ENCODE results near the gene KCNH3.
A peak's percentile ranks its signal among the peaks of the same experiment; 100 is the strongest.
"Not testable (repeated sequence)": the region's sequence is repeated elsewhere in the genome, so short reads cannot be mapped to it uniquely, and the experiment has no call there.

KCNH3 gene

DNA sequence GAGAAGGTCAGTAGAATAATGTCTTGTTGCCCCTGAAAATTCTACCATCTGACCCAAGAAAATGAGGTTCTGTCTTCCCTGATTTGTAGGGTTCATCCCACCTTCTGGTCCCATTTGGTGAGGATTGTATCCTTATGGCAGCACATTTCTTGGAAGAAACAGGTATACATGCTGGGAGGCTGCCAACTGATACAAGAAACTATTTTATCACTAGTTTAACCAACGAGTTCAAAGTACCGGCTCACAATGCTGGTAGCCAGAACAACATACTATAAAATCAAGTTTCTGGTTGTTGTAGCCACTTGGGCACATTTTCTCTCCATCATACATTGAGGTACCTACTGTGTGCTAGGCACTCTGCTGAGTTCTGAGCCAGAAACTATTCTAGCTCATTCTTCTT lies 7.1 kb upstream of the KCNH3 start:
- no peak for DNase-seq

DNA sequence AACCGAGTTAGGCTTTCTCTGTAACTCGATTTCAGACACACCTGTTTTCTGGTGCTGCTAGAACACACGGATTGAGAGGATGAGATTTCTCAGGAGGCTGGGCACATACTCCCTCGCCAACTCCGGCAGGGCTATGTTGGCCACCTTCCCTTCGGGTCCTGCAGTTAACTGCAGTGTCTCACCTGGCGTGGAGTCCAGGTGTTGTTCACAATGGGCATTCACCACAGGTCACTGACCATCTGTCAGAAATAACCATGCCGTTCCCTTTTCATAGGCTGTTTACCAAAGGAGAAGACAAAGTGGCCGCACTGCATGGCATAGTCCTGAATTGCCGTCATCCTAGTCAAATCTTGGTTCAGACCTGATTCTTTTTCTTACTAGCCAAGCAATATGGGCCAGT lies 5.5 kb upstream of the KCNH3 start:
- DNase-seq = no peak

DNA sequence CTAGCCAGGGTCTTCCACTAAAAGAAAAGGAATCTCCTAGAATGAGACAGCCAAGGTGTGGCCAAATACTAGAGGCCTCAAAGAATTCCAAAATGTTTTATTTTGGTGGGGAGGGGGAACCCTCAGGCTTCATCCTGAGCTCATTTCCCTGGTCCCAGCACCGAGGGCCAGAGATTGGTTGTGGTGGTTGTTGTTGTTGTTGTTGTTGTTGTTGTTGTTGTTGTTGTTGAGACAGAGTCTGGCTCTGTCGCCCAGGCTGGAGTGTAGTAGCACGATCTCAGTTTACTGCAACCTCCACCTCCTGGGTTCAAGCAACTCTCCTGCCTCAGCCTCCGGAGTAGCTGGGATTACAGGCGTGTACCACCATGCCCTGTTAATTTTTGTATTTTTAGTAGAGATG lies 4.7 kb upstream of the KCNH3 start:
- DNase-seq = not testable (repeated sequence)

DNA sequence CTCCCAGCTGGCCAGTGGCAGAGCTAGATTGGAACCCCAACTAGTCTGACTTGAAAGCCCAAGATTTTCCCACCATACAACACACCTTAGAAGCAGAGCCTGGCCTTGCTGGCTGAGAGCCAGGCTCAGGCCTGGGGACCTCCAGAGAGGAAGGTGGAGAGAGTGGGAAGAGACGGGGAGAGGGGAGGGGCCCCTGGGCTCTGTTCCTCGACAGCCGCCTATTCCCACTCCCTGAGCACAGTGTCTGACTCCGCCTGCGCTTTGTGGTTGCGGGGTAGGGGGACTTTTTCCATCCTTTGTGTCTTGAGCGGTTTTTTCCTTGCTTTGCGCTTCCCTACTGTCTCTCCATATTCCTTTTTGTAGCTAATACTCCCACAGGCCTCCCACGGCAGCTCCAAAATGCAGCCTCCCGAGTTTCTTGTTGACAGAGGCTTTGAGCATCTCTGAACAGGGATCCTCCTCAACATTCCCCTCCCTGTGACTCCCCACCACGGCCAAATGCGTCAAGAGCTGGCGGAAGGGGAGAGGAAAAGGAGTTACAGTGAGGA lies 4.0 kb upstream of the KCNH3 start:
- no peak for DNase-seq

DNA sequence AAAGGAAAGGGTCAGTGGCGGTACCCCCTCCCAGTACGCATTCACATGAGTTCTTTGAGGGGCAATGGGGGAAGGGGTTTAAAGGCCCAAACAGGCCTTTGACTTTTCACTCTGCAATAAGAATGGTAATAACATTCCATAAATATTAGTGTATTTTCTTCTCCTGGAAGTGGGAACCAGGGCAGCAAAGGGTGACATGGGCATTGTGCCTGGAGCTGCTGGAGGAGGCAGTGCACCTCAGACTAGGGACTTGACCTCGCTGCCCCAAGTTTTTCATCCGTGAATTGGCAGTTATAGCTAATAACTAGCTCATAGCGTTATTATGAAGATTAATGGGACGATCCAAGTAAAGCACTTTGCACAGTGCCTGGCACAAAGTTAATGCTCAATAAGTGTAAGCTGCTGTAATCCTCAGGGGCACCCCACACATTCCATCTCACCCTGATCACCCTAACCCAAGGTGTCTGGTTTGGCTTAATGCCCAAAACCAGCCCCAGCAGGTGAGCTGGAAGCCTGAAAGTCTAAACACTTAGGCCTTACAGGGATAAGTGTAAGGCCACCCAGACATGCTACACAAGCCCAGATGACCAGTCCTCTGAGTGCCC lies 2.8 kb upstream of the KCNH3 start:
- DNase-seq = no peak

DNA sequence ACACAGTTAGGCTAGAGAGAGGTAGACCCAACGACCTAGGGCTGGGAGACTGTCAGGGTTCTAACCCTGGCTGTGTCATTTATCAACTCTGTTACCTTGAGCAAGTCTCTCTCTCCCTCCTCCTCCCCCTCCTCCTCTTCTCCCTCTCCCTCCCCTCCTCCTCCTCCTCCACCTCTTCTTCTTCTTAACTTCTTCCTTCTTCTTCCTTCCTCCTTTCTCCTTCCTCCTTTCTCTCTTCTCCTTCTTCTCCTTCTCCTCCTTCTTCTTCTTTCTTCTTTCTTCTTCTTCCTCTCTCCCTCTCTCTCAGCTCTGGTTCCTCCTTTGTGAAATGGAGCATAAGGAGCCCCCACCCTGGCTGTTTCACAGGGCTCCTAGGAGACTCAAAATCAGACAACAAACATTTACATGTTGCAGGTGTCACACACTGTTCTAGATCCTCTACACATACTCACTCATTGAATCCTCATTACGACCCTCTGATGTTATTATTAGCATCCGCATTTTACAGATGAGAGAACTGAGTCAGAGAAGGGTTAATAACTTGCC lies 2.2 kb upstream of the KCNH3 start:
- DNase-seq = no peak

DNA sequence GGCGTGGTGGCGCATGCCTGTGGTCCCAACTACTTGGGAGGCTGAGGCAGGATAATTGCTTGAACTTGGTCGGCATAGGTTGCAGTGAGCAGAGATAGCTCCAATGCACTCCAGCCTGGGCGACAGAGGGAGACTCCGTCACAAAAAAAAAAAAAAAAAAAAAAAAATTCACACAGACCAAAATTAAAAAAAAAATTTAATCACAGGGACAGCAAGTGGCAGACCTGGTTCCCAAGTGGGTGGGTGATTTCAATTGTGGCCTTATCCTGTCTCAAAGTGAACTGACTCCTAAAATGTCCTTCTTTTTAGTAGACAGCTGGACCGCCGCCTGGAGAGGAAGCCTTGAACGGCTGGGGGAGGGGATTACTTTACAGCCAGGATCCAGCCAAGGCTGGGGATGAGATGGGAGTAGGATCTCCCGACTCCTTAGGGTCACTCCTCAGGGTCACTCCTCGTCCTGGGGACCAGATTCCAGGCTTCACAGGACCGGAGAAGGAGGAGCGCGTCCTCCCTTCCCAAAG lies 1.5 kb upstream of the KCNH3 start:
- no peak for DNase-seq

DNA sequence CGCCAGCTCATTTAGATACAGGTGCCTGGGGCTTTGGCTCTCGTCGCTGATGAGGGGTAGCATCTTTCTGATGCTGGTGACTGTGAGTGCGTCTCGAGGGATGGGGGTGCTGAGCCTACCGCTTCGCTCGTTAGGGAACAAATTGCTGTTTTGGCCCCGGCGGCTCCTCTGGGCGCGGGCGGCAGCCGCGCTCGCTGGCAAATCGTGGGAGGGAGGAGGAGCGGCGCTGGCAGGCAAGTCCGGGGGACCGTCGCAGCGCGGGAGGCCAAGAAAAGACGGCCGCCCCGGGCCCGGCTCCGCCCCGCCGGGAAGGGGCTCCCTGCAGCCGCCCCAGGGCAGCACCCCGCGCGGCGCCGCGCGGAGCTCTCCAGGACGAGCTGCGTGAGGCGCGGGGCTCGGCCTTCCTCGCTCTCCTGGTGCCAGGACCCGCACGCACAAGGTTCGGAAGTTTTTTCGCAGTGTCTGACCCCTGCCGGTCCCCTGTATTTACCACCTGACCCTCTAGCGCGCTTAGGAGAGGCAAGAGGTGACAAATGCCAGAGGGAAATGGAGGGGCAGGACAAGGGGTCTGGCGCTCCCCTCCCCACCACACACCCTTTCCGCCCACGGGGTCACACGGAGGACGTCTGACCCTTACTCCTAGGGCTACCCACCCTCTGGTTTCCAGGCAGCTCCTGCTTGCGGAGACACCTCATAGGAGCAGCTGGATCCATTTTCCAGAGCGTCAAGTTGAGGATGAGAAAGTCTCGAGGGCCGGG lies 899 bp upstream of the KCNH3 start:
- peak; percentile 72 for DNase-seq

DNA sequence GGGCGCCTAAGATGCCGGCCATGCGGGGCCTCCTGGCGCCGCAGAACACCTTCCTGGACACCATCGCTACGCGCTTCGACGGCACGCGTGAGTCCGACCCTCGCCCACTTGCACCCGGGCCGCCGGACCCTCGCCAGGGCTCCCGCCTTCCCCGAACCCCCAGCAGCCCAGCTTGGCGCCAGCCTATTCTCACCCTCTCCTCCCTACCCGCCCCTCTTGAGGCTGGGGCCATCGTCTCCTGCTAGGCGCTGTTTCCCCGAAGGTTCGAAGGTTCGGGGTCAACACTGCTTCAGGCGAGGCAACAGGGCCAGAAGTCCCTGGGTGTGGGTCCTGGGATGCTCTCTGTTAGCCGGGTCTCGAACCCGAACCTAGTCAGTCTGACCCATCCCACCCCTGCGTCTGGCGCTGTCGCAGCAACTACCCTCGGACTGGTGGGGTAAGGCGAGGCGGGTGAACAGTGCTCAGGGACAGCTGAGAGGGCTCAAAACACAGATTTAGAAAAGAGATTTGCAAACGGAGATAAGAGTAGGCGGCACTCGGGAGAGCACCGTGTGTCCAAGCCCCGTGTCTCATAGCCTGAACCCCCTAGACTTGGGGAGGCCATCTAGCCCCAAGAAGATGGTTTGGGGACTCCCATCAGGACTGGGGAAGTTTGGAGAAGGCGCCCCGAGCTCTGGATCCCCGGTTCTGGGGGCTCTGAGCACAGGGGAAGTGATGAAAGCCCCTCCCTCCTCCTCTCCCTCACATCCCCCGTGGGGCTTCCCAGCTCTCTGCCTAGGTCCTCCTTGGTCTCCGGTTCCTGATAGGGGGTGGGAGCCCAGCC lies 787 bp downstream of the KCNH3 start:
- peak; percentile 64 for DNase-seq

DNA sequence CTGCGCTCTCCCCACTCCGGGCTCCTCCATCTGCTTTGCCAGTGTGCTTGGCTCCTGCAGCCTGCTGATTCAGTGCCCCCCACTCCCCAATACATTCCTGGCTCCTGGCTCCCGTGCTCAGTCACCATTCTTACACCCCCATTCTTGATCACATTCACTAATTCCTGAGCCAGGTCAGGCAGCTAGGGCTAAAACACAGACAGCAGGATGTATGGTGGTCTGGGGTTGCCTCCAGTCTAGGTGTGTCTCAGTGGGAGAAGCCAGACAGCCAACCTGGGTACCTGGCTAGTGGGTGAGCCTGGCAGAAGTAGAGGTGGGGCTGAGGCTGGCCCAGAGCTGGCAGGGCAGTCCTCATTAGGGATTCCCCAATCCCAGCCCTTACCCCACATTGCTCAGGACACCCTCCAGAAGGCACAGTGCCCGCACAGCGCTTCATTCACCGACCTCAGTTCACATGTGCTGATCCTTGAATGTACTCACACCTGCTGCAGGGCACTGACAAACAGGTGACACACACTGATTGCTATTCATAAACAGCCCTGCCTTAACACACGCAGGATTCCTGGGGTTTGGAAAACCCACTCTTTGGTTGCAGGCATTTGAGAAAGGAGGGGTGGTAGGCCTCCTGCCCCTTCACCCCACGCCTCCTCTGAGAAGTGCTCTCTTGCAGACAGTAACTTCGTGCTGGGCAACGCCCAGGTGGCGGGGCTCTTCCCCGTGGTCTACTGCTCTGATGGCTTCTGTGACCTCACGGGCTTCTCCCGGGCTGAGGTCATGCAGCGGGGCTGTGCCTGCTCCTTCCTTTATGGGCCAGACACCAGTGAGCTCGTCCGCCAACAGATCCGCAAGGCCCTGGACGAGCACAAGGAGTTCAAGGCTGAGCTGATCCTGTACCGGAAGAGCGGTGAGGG lies 1.7 kb downstream of the KCNH3 start:
- no peak for DNase-seq

DNA sequence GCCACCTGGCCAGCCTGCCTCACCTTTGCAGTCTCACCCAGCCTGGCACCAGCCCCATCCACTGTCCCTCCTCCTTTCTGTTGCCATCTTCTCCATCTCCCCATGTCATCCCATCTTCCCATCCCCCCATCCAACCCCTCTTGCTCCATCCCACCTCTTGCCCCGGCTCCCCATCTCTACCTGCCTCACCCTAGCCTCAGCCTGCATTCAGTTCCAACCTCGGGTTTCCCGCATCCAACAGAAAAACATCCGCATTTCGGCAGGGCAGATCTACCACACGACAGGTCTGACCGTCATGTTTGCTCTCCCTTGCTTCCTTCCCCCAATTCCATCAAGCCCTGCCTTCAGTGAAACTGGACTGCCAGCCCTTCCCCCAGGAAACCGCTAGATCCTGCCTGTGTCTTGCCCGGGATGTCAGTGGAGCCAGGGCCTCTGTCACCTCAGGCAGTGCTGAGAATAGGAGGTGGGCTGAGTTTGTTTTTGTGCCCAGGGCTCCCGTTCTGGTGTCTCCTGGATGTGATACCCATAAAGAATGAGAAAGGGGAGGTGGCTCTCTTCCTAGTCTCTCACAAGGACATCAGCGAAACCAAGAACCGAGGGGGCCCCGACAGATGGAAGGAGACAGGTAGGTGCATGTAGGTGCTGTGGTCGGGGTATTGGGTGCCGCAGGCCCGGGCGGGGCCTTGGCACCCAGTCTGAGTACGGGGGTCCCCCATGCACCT lies 2.5 kb downstream of the KCNH3 start:
- no peak for DNase-seq

DNA sequence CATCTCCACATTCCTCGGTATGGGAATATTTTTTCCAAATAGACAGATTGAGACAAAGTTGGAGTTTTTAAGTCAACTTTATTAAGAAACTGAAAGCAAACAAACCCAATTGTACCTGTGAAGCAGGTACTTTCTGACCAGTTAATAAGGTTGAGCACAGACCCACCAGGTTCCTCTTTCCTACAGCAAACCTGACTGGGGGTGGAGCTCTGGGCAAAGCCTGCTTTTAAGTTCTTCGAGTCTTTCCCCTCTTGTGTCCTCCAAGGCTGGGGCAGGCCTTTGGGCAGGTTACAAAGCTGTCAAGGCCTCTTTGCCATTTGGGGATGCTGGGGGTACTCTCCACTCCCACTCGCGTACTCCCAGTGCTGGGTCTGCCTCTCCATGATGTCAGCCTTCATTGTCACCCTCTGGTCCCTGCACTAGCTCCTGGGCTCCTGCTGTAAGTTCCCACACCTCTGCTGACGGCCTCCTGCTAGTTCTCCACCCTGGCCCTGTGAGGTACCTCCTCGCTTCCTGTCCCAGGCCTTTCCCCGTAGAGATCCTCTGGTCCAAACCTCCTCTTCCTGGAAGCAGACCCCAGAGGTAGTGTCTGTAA lies 3.2 kb downstream of the KCNH3 start:
- no peak for DNase-seq

DNA sequence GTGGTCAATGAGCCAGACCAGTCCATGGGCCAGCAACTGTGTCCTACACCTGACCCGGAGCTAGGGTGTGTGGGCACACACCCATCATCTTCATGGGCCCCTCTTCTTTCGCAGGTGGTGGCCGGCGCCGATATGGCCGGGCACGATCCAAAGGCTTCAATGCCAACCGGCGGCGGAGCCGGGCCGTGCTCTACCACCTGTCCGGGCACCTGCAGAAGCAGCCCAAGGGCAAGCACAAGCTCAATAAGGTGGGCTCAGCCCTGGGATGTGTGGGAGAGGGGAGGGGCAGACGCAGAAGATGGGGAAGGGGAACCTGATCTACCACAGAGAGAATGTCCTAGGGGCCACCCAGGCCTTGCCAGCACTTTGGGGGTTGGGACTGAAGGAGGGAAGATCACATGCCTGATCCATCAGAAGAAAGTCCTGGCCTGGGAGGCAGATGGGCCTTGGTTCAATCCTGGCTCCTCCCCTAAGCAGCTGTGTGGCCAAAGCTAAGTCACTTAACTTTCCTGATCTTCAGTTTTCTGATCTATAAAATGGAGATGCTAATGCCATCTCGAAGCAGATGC lies 3.8 kb downstream of the KCNH3 start:
- no peak for DNase-seq

DNA sequence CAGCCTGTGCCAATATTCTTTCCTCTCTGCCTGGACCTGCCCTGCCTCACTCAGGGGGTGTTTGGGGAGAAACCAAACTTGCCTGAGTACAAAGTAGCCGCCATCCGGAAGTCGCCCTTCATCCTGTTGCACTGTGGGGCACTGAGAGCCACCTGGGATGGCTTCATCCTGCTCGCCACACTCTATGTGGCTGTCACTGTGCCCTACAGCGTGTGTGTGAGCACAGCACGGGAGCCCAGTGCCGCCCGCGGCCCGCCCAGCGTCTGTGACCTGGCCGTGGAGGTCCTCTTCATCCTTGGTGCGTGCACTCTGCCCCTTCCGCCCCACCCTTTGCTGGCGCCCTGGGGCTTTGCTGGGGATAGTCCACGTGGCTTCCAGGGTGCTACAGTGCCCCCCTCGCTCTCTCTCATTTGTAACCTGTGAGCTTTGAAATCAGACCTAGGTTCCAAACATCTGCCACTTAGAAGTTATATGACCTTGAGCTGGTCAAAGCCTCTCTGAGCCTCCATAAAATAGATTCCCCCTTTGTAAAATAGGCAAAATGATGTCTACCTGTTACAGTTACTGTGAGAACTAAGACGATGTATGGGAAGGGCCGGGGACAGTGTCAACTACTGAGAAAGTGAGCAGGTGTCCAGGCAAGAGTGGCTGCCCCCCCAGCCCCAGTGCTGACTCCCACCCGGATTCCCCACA lies 4.5 kb downstream of the KCNH3 start:
- no peak for DNase-seq

DNA sequence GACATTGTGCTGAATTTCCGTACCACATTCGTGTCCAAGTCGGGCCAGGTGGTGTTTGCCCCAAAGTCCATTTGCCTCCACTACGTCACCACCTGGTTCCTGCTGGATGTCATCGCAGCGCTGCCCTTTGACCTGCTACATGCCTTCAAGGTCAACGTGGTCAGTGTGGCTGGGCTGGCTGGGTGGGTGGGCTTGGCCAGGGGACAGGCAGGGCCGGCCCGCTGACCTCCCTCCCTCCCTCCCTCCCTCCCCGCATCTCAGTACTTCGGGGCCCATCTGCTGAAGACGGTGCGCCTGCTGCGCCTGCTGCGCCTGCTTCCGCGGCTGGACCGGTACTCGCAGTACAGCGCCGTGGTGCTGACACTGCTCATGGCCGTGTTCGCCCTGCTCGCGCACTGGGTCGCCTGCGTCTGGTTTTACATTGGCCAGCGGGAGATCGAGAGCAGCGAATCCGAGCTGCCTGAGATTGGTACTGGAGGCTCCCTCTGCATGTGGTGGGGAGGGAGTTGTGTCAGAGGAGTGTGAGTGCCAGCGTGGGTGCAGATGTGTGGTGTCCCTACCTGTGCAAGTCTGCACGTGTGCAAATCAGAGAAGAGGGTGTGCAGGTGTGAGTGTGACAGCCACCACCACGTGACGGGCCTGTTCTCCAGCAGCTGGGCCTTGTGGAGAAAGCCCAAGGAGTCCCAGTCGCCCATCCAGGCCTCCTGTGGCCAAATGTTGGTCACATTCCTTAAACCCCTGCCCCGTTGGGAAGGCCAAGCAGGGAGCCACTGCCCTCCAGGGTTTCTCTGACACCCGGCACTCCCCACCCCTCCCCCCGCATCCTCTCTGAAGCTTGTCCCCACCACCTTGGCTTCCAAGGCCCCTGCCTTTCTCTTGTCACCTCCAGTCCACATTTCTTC lies 5.3 kb downstream of the KCNH3 start:
- no peak for DNase-seq

DNA sequence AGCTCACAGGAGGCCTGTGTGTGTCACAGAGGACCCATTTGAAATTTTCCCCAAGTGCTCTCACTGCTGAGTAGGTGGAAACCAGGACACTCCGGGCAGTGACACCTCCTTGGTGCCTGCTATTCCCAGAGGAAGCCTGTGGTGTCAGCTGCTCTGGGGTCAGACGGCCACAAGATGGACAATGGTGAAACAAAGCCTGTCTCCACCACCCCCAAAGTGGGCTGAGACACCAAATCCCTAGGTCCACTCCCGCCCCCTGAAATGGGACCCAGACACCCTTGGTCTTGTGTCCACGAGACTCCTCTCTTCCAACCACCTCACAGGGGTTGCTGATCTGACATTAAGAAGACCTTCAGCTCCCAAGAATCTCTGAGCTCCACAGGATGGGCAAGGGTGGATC lies 7.0 kb downstream of the KCNH3 start:
- no peak for DNase-seq

DNA sequence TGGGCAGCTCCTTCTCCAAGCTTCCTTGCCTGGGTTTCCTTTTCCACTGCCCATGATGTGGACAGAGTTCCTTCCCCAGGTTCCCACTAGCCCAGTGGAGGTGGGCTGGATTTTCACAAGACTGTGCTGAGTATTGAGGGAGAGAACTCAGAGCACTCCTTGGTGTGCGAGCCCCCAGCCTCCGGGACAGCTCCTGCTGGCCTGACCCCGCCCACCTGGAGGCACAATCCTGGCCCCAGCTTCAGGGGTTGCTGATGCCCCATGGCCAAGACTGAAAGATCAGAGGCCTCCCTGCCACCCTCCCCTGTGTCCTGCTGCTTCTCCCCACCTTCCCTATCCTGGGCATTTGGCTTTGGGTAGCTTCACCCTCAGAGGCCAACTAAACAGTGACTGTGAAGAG lies 7.7 kb downstream of the KCNH3 start:
- no peak for DNase-seq

DNA sequence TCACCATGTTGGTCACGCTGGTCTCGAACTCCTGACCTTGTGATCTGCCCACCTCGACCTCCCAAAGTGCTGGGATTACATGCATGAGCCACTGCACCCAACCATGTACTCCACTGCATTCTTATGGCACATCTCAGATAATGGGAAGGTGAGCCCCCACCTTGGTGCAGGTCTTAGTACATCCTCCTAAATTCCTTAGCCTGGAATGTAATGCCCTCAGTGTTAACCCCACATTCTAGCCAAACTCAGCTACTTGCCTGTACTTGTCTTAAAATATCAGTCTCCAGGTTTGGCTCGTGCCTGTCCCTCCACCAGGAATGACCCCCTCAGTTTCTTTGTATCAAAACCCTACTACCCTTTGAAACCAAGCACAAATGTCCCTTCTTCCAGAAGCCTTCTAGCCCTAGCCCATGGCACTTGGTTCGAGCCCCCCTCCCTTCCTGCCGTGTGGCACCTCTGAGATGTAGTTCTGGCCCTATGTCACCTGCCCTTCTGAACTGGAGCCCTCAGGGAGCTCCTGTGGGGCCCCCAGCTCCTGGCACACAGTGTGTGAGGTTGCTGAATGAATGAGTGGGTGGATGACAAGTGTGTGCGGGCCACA lies 8.4 kb downstream of the KCNH3 start:
- no peak for DNase-seq

DNA sequence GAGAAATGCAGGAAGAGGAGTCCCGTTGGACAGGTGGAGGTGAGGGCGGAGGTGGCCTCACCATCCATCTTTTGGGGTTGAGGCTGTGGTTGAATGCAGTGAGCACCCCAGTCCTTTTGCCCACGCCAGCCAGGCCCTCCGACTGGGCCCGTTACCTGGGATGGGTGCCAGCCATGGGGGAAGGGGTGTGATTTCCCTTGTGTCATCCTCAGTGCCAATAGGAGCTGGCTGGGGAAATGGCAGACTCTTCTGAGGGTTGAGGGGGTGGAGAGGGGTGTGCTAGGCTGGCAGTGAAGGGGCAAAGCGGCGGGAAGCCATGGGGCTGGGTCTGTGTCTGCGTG lies 9.6 kb downstream of the KCNH3 start:
- no peak for DNase-seq
